K562 (cell line): ENCODE results near the gene NAT8L. TPM values are rescaled to one million over a fixed set of nuclear protein-coding genes. Genes with fewer than 3 reads are reported as not detected.

ENCODE experiments used
- CTCF ChIP-seq, 3 experiments: IDR thresholded peaks in 2 of 3; conservative IDR thresholded peaks in 1 of 3; 2 replicates each; pipeline ENCODE4 v1.5.1; 2011 to 2012; ENCODE audit warnings: low read length in 3 of 3, mild to moderate bottlenecking in 3 of 3, control low read depth in 2 of 3, improper control_type of control experiment in 1 of 3, inconsistent platforms in 1 of 3, low read depth in 1 of 3, mixed read lengths in 1 of 3, moderate library complexity in 1 of 3; ENCODE audit not compliant: insufficient read depth in 2 of 3
- GABPA ChIP-seq: fragments of 200-800 bp; sonication (Bioruptor generic); conservative IDR thresholded peaks from 2 replicates; pipeline ENCODE4 v1.6.1; 2016; ENCODE audit warnings: low read depth, missing genetic modification characterization, missing compliant biosample characterization
- GATAD2B ChIP-seq: fragments of 450-650 bp; IDR thresholded peaks from 2 replicates; pipeline ENCODE4 v1.6.1; 2017; ENCODE audit warnings: mild to moderate bottlenecking, borderline replicate concordance
- HES1 ChIP-seq: fragments of 450-650 bp; IDR thresholded peaks from 2 replicates; pipeline ENCODE4 v1.6.1; 2016; ENCODE audit warnings: low read depth, mild to moderate bottlenecking, moderate library complexity
- HMG20B ChIP-seq: fragments of 250-450 bp; sonication (Bioruptor Pico); IDR thresholded peaks from 2 replicates; pipeline ENCODE4 v1.5.0; 2021; ENCODE audit warnings: mild to moderate bottlenecking
- IRF2 ChIP-seq: sonication (generic); formaldehyde crosslinking; IDR thresholded peaks from 2 replicates; pipeline ENCODE4 v1.8.1; 2022; ENCODE audit warnings: mild to moderate bottlenecking, missing genetic modification reagents
- KDM5B ChIP-seq: fragments of 200-600 bp; sonication (generic); IDR thresholded peaks from 2 replicates; pipeline ENCODE4 v1.6.1; 2012; ENCODE audit warnings: low read depth, mild to moderate bottlenecking, moderate library complexity, low read length, control low read depth, inconsistent platforms; ENCODE audit not compliant: insufficient replicate concordance
- NR2C2 ChIP-seq, 2 experiments: fragments of 200-800 bp in 1 of 2; sonication (Bioruptor generic) in 1 of 2; sonication (generic) in 1 of 2; formaldehyde crosslinking in 1 of 2; IDR thresholded peaks; 2 replicates each; pipeline versions ENCODE4 v1.6.1 to v1.8.0; 2016 to 2022; ENCODE audit warnings: mild to moderate bottlenecking in 1 of 2, missing compliant biosample characterization in 1 of 2, missing genetic modification characterization in 1 of 2, missing genetic modification reagents in 1 of 2
- SNIP1 ChIP-seq: fragments of 450-650 bp; IDR thresholded peaks from 2 replicates; pipeline ENCODE4 v1.7.1; 2017; ENCODE audit warnings: low read depth, mild to moderate bottlenecking
- TAF9B ChIP-seq: fragments of 450-650 bp; IDR thresholded peaks from 2 replicates; pipeline ENCODE4 v1.6.1; 2018; ENCODE audit warnings: mild to moderate bottlenecking; ENCODE audit not compliant: partially characterized antibody
- TEAD1 ChIP-seq, 2 experiments: fragments of 450-650 bp in 1 of 2; sonication (generic) in 1 of 2; formaldehyde crosslinking; IDR thresholded peaks; 2 replicates each; pipeline versions ENCODE4 v1.4.0 to v1.8.0; 2020 to 2022; ENCODE audit warnings: mild to moderate bottlenecking in 2 of 2, missing genetic modification reagents in 1 of 2
- ZNF263 ChIP-seq: sonication (generic); formaldehyde crosslinking; IDR thresholded peaks from 2 replicates; pipeline ENCODE4 v1.8.0; 2022; ENCODE audit warnings: mild to moderate bottlenecking, missing genetic modification reagents, borderline replicate concordance
- polyA plus RNA-seq, 8 experiments: library from polyadenylated mRNA; depleted of rRNA in 4 of 8; stranded (reverse) in 5 of 8; unstranded in 3 of 8; fragments of >200 nt; fragmentation: Nextera tagmentation in 2 of 8; fragmentation: Illumina TruSeq in 1 of 8; extraction: Ambion mirVana in 2 of 8; extraction: Trizol in 1 of 8; gene quantifications; 2 replicates each; pipeline versions ENCODE4 v1.2.1 to v1.2.3, GENCODE V29; 2011 to 2014; ENCODE audit warnings: inconsistent platforms in 1 of 8, missing spikeins in 1 of 8
- total RNA-seq, 7 experiments: library from RNA; depleted of rRNA in 6 of 7; stranded (reverse); fragments of >200 nt in 6 of 7; fragmentation: Illumina TruSeq in 2 of 7; extraction: Trizol in 2 of 7; gene quantifications; 2 replicates each; pipeline versions ENCODE4 v1.2.1 to v1.2.3, GENCODE V29; 2011 to 2021; ENCODE audit warnings: low replicate concordance in 1 of 7
- TF ChIP-seq, protein P1 (sequence below), 3 experiments: fragments of 200-800 bp in 1 of 3; sonication (Bioruptor generic) in 1 of 3; sonication (generic) in 1 of 3; formaldehyde crosslinking in 1 of 3; IDR thresholded peaks; 2 replicates each; pipeline versions ENCODE4 v1.6.1 to v1.8.0; 2016 to 2022; ENCODE audit warnings: mild to moderate bottlenecking in 2 of 3, missing compliant biosample characterization in 2 of 3, missing genetic modification characterization in 2 of 3, missing genetic modification reagents in 1 of 3
- TF ChIP-seq, protein P2 (sequence below): fragments of 250-450 bp; sonication (Bioruptor Pico); IDR thresholded peaks from 2 replicates; pipeline ENCODE4 v1.4.0; 2020; ENCODE audit warnings: mild to moderate bottlenecking, moderate library complexity, borderline replicate concordance
- TF ChIP-seq, protein P3 (sequence below): fragments of 250-450 bp; sonication (Bioruptor Pico); IDR thresholded peaks from 2 replicates; pipeline ENCODE4 v1.5.0; 2020; ENCODE audit warnings: mild to moderate bottlenecking

The NAT8L gene
- total and polyA plus RNA-seq, 9 of the 15 experiments (the other 6 are each of a cell fraction or from before 2014, with no cell fraction given), result 0.06 to 11.0 (median 1.5) TPM

DNA sequence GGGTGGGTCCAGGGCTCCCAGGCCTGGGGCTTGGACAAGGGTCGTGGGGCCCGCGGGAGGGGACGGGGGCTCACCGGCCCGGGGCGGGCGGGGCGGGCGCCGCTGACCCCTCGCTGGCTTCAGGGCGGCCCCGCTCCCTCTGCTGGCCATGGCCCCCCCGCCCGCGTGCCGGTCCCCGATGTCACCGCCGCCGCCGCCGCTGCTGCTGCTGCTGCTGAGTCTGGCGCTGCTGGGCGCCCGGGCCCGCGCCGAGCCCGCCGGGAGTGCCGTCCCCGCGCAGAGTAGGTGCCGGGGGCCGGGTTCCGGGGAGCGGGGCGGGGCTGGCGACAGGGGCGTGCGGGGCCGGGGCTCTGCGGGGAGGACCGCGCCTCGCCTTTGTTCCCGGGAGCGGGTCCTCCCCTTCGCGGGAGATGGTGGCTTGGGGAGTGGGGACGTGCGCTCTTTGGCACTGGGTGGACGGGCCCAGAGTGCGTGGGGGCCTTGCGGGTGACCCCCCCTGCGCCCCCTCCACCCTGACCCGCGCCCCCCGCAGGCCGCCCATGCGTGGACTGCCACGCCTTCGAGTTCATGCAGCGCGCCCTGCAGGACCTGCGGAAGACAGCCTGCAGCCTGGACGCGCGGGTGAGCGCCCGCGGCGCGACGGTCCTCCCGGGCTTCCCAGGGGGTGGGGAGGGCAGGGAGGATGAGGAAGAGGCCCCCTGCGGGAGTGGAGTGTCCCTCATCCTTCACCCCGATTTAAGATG is 16.8 kb upstream of the NAT8L start (continued):
- TF ChIP-seq CTCF (IDR thresholded peaks at IDR 0.05 in 2 of 3, conservative IDR thresholded peaks at IDR 0.05 in 1 of 3; ENCODE audit: insufficient read depth in 2 of 3, low read depth in 1 of 3, low read length in 3 of 3) (peak in 1 of 3 experiments; percentile 48; a peak in 2 of 6 replicates), KDM5B (peak; percentile 32), SNIP1 (no peak), ZNF263 (CRISPR knock-in tag) (peak; percentile 73), GATAD2B (no peak), HES1 (no peak), HMG20B (CRISPR knock-in tag) (no peak), NR2C2 (CRISPR knock-in tag; IDR thresholded peaks at IDR 0.05) (no peak), NR2C2 (tag; IDR thresholded peaks at IDR 0.05) (0 out of 2 replicates have a peak, but pooled peaks have one; percentile 15), GABPA (tag) (peak; percentile 20; the same call in 1 of the 2 replicates), TEAD1 (CRISPR knock-in tag; IDR thresholded peaks at IDR 0.05) (peak in 1 of 2 experiments; percentile 53; a peak in 1 of 4 replicates), IRF2 (CRISPR knock-in tag) (no peak), TAF9B (no peak)
- TF ChIP-seq, protein P1, sequence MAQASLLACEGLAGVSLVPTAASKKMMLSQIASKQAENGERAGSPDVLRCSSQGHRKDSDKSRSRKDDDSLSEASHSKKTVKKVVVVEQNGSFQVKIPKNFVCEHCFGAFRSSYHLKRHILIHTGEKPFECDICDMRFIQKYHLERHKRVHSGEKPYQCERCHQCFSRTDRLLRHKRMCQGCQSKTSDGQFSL (CRISPR knock-in tag; IDR thresholded peaks at IDR 0.05), result no peak
- TF ChIP-seq, protein P1 (tag; IDR thresholded peaks at IDR 0.05), result 0 out of 4 replicates have a peak, but pooled peaks of 1 of the 2 experiments have one; percentile 33
- TF ChIP-seq, protein P2, sequence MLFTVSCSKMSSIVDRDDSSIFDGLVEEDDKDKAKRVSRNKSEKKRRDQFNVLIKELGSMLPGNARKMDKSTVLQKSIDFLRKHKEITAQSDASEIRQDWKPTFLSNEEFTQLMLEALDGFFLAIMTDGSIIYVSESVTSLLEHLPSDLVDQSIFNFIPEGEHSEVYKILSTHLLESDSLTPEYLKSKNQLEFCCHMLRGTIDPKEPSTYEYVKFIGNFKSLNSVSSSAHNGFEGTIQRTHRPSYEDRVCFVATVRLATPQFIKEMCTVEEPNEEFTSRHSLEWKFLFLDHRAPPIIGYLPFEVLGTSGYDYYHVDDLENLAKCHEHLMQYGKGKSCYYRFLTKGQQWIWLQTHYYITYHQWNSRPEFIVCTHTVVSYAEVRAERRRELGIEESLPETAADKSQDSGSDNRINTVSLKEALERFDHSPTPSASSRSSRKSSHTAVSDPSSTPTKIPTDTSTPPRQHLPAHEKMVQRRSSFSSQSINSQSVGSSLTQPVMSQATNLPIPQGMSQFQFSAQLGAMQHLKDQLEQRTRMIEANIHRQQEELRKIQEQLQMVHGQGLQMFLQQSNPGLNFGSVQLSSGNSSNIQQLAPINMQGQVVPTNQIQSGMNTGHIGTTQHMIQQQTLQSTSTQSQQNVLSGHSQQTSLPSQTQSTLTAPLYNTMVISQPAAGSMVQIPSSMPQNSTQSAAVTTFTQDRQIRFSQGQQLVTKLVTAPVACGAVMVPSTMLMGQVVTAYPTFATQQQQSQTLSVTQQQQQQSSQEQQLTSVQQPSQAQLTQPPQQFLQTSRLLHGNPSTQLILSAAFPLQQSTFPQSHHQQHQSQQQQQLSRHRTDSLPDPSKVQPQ (CRISPR knock-in tag), result no peak
- TF ChIP-seq, protein P3, sequence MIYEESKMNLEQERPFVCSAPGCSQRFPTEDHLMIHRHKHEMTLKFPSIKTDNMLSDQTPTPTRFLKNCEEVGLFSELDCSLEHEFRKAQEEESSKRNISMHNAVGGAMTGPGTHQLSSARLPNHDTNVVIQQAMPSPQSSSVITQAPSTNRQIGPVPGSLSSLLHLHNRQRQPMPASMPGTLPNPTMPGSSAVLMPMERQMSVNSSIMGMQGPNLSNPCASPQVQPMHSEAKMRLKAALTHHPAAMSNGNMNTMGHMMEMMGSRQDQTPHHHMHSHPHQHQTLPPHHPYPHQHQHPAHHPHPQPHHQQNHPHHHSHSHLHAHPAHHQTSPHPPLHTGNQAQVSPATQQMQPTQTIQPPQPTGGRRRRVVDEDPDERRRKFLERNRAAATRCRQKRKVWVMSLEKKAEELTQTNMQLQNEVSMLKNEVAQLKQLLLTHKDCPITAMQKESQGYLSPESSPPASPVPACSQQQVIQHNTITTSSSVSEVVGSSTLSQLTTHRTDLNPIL (CRISPR knock-in tag), result no peak
